Adrenal gland (tissue), 12 donors: ENCODE measurements around the gene SLC2A13. TPM values are rescaled to one million over a fixed set of nuclear protein-coding genes. Genes with fewer than 3 reads are reported as not detected.

Experiments used
- DNase-seq, 7 donors: peaks; one replicate each; pipeline ENCODE4 v3.0.0-alpha.2; 2019 to 2020
- H3K27ac ChIP-seq, 5 donors: fragments of 200-600 bp; sonication (generic) in 4 of 5; 1 replicate in 3 of 5; 2 replicates in 2 of 5; pipeline versions ENCODE4 v1.5.1 to v1.8.0; 2016 to 2020; ENCODE audit warnings: mild to moderate bottlenecking in 1 of 5
- H3K27me3 ChIP-seq: fragments of 200-600 bp; 2 replicates; pipeline ENCODE4 v1.8.0; 2021
- H3K36me3 ChIP-seq, 2 donors: fragments of 200-600 bp; replicated peaks in 1 of 2; 1 replicate in 1 of 2; 2 replicates in 1 of 2; pipeline versions ENCODE4 v1.5.1 to v1.8.0; 2018 to 2022
- H3K4me1 ChIP-seq, 2 donors: fragments of 200-600 bp; replicated peaks in 1 of 2; 1 replicate in 1 of 2; 2 replicates in 1 of 2; pipeline versions ENCODE4 v1.5.1 to v1.8.0; 2018 to 2021
- H3K4me3 ChIP-seq, 4 donors: fragments of 200-600 bp; sonication (generic) in 3 of 4; one replicate each; pipeline ENCODE4 v1.5.1; 2016 to 2018
- H3K9me3 ChIP-seq, 3 donors: fragments of 200-600 bp; sonication (generic) in 1 of 3; replicated peaks in 1 of 3; 1 replicate in 2 of 3; 2 replicates in 1 of 3; pipeline versions ENCODE4 v1.5.1 to v1.8.0; 2016 to 2021
- CTCF ChIP-seq, 6 experiments: fragments of 450-650 bp in 4 of 6; fragments of 200-600 bp in 2 of 6; sonication (generic) in 1 of 6; IDR thresholded peaks; 1 replicate in 5 of 6; 2 replicates in 1 of 6; pipeline versions ENCODE4 v1.5.1 to v1.8.0; 2016 to 2021; ENCODE audit warnings: antibody characterized with exemption in 6 of 6, mild to moderate bottlenecking in 2 of 6, moderate library complexity in 1 of 6
- POLR2A ChIP-seq, 2 donors: fragments of 450-650 bp; IDR thresholded peaks; one replicate each; pipeline ENCODE4 v1.6.1; 2017; ENCODE audit warnings: antibody characterized with exemption in 2 of 2, mild to moderate bottlenecking in 2 of 2, moderate library complexity in 1 of 2
- WGBS, 4 donors: extraction: QIAGEN DNeasy Blood & Tissue Kit in 2 of 4; methylation state at CpG; one replicate each; pipeline versions ENCODE4 v1.1.5 to v1.1.7; 2013 to 2017; 5-methylcytosine and 5-hydroxymethylcytosine counted together
- intact Hi-C, 2 donors: fragments of 100-400 bp; cut with DNase I; formaldehyde crosslinking; loops; one replicate each; pipeline versions ENCODE4 v1.14.1 to v1.15.0; 2022 to 2023
- polyA plus RNA-seq, 3 donors: library from polyadenylated mRNA; stranded (reverse); fragments of 200-250 nt in 2 of 3; fragments of 350-450 nt in 1 of 3; fragmentation: Illumina TruSeq in 1 of 3; extraction: RNeasy Lipid Tissue Mini Kit (QIAGEN cat#74804) in 1 of 3; gene quantifications; one replicate each; pipeline ENCODE4 v1.2.3, GENCODE V29; 2013 to 2014
- total RNA-seq, 9 donors: library from RNA; depleted of rRNA in 4 of 9; stranded (reverse); fragments of >200 nt in 4 of 9; fragments of 120-200 nt in 1 of 9; fragmentation: NEBNext Ultra II Directional in 1 of 9; extraction: Animal tissue kit (Norgen Biotek cat#: 25700) in 1 of 9; gene quantifications; one replicate each; pipeline versions ENCODE4 v1.1.0 to v1.2.4, GENCODE V29; 2013 to 2023
- donor health status: healthy with polysubstance abuse.
- donor health status: Bipolar disorder and iron deficiency.
- donor health status: DM: yes; HTN: yes; CAD: no.
- donor health status: DM: no; HTN: no; CAD: no.
- donor health status: DM: no; HTN: no; CAD: no.
- donor health status: DM: yes; HTN: yes; CAD: no.

The SLC2A13 gene
- total and polyA plus RNA-seq, 12 donors: 3.5 to 49.1 (median 27.0) TPM

- TF ChIP-seq CTCF (IDR thresholded peaks at IDR 0.05): no peak
- no peak for TF ChIP-seq POLR2A (IDR thresholded peaks at IDR 0.05)
- Histone ChIP-seq H3K27me3 (no peaks in the 10 kb centered on the region), H3K9me3 (no peaks in the 10 kb centered on the region), H3K27ac (no peak overlapping the region), H3K4me3 (no peak overlapping the region), H3K4me1 (no peaks in the 10 kb centered on the region), H3K36me3 (no peaks in the 10 kb centered on the region)
- peak in 3 of 7 donors; percentile 26 to 30 (median 28) for DNase-seq
- WGBS, 4 donors: 55 to 60% (median 58%) methylated on average over 1 of the region's 1 CpG
- intact Hi-C loops: no loop called here
These were observed 38.1 kb upstream of the SLC2A13 start for GRCh38 chr12:40144023-40144422.

GRCh38 chr12:40142001-40142744 lies 36.3 kb upstream of the SLC2A13 start:
- intact Hi-C loops: no loop called here

GRCh38 chr12:40138526-40138925 lies 32.6 kb upstream of the SLC2A13 start:
- intact Hi-C loops: no loop called here
- no peak overlapping the region for H3K4me3 ChIP-seq
- no peak for DNase-seq
- 68 to 90% (median 78%) methylated on average over 2 of the region's 2 CpGs for WGBS, 4 donors
- H3K27me3 ChIP-seq: no peaks in the 10 kb centered on the region
- H3K4me1 ChIP-seq: no peaks in the 10 kb centered on the region
- no peaks in the 10 kb centered on the region for H3K9me3 ChIP-seq
- no peaks in the 10 kb centered on the region for H3K36me3 ChIP-seq
- no peak overlapping the region for H3K27ac ChIP-seq
- TF ChIP-seq CTCF (IDR thresholded peaks at IDR 0.05) (no peak), POLR2A (IDR thresholded peaks at IDR 0.05) (no peak)

More at GRCh38 chr12:40142001-40142744, 36.3 kb upstream of the SLC2A13 start:
- TF ChIP-seq POLR2A (IDR thresholded peaks at IDR 0.05) (no peak), CTCF (IDR thresholded peaks at IDR 0.05) (no peak)
- DNase-seq: no peak
- H3K4me1 ChIP-seq: no peaks in the 10 kb centered on the region
- H3K9me3 ChIP-seq: no peaks in the 10 kb centered on the region
- H3K27me3 ChIP-seq: no peaks in the 10 kb centered on the region
- H3K27ac ChIP-seq: no peak overlapping the region
- no peak overlapping the region for H3K4me3 ChIP-seq
- 47 to 60% (median 49%) methylated on average over 4 of the region's 4 CpGs for WGBS, 4 donors
- H3K36me3 ChIP-seq: no peaks in the 10 kb centered on the region

GRCh38 chr12:40137252-40137651 lies 31.4 kb upstream of the SLC2A13 start:
- H3K4me1 ChIP-seq: no peaks in the 10 kb centered on the region
- TF ChIP-seq CTCF (IDR thresholded peaks at IDR 0.05) (no peak), POLR2A (IDR thresholded peaks at IDR 0.05) (no peak)
- H3K36me3 ChIP-seq: no peaks in the 10 kb centered on the region
- no peaks in the 10 kb centered on the region for H3K27me3 ChIP-seq
- WGBS, 4 donors: 35 to 51% (median 39%) methylated on average over 3 of the region's 3 CpGs
- H3K9me3 ChIP-seq: no peaks in the 10 kb centered on the region
- H3K27ac ChIP-seq: no peak overlapping the region
- DNase-seq: no peak
- intact Hi-C loops: no loop called here
- no peak overlapping the region for H3K4me3 ChIP-seq
